Gastrocnemius medialis (tissue), 4 donors: ENCODE data around the gene NKX3-2. TPM values are rescaled to one million over a fixed set of nuclear protein-coding genes. Genes with fewer than 3 reads are reported as not detected.
A peak's percentile ranks its signal among the peaks of the same experiment; 100 is the strongest.

Source experiments
- ATAC-seq, 2 donors: fragments of 150-250 bp; one replicate each; pipeline ENCODE4 v1.9.1; 2016
- DNase-seq, 2 donors: peaks; one replicate each; pipeline ENCODE4 v3.0.0-alpha.2; 2019
- H3K27ac ChIP-seq, 4 donors: fragments of 200-600 bp; sonication (generic); 1 replicate in 1 of 4; 2 replicates in 3 of 4; pipeline ENCODE4 v1.5.1; 2016 to 2018; ENCODE audit warnings: mild to moderate bottlenecking in 2 of 4, moderate library complexity in 1 of 4
- H3K27me3 ChIP-seq, 3 donors: fragments of 200-600 bp; sonication (generic) in 2 of 3; 1 replicate in 1 of 3; 2 replicates in 2 of 3; pipeline versions ENCODE4 v1.5.1 to v1.6.0; 2016 to 2019; ENCODE audit warnings: mild to moderate bottlenecking in 1 of 3, moderate library complexity in 1 of 3
- H3K36me3 ChIP-seq, 2 donors: fragments of 200-600 bp; sonication (generic) in 1 of 2; one replicate each; pipeline ENCODE4 v1.5.1; 2017 to 2018
- H3K4me1 ChIP-seq, 2 donors: fragments of 200-600 bp; sonication (generic) in 1 of 2; one replicate each; pipeline ENCODE4 v1.5.1; 2016 to 2017; ENCODE audit warnings: mild to moderate bottlenecking in 2 of 2
- H3K4me3 ChIP-seq, 4 donors: fragments of 200-600 bp; sonication (generic) in 3 of 4; 1 replicate in 1 of 4; 2 replicates in 3 of 4; pipeline ENCODE4 v1.5.1; 2016 to 2019; ENCODE audit warnings: mild to moderate bottlenecking in 2 of 4
- H3K9me3 ChIP-seq, 3 donors: fragments of 200-600 bp; sonication (generic) in 2 of 3; 1 replicate in 1 of 3; 2 replicates in 2 of 3; pipeline ENCODE4 v1.5.1; 2016 to 2019
- CTCF ChIP-seq, 5 experiments: fragments of 450-650 bp in 3 of 5; fragments of 200-600 bp in 2 of 5; sonication (generic) in 2 of 5; IDR thresholded peaks in 4 of 5; conservative IDR thresholded peaks in 1 of 5; 1 replicate in 4 of 5; 2 replicates in 1 of 5; pipeline ENCODE4 v1.5.1; 2016 to 2019; ENCODE audit warnings: antibody characterized with exemption in 5 of 5, mild to moderate bottlenecking in 3 of 5, moderate library complexity in 3 of 5
- POLR2A ChIP-seq, 2 donors: fragments of 450-650 bp; IDR thresholded peaks; one replicate each; pipeline ENCODE4 v1.6.1; 2017; ENCODE audit warnings: antibody characterized with exemption in 2 of 2, mild to moderate bottlenecking in 2 of 2, moderate library complexity in 2 of 2
- in situ Hi-C, 4 donors: fragments of 200-750 bp; cut with MboI; loops; one replicate each; pipeline versions ENCODE4 v1.15.0 to v1.8.0; 2017; ENCODE audit warnings: low sequenced_read_pairs in 4 of 4
- intact Hi-C: fragments of 100-400 bp; cut with DNase I; formaldehyde crosslinking; loops from one replicate; pipeline ENCODE4 v1.15.1; 2023; ENCODE audit warnings: low total_unique reads
- total RNA-seq, 4 donors: library from RNA; depleted of rRNA; stranded (reverse); fragments of >200 nt; gene quantifications; one replicate each; pipeline versions ENCODE4 v1.1.0 to v1.2.3, GENCODE V29; 2016

Gene NKX3-2
- not detected for total RNA-seq

- ATAC-seq (no peak), DNase-seq (no peak)
- TF ChIP-seq POLR2A (IDR thresholded peaks at IDR 0.05) (no peak), CTCF (IDR thresholded peaks at IDR 0.05 in 4 of 5, conservative IDR thresholded peaks at IDR 0.05 in 1 of 5) (no peak)
- Histone ChIP-seq H3K36me3 (no peaks in the 10 kb centered on the region), H3K4me3 (peak within 1 kb of the TSS; percentile 42 to 68 (median 59)), H3K27me3 (peaks cover 98 to 100% (median 99%) of the 10 kb centered on the region in 3 donors), H3K4me1 (peaks cover 22 to 38% of the 10 kb centered on the region in 2 donors), H3K9me3 (no peaks in the 10 kb centered on the region), H3K27ac (no peak within 1 kb of the TSS)
- intact Hi-C loops, result no loop called here
- in situ Hi-C loops, result loop anchor here in 2 of 4 donors (10.0 to 25.0 kb wide), 2 partner anchors 807 to 809 kb away; no protein-coding TSS in a partner anchor
Measured at GRCh38 chr4:13543839-13544605, at the start of gene NKX3-2. NKX3-2 (minus strand) TSS chr4:13544508; CDS start chr4:13544414, 94 bp downstream.

- Histone ChIP-seq H3K9me3 (no peaks in the 10 kb centered on the region), H3K36me3 (peaks cover 2 to 88% of the 10 kb centered on the region in 2 donors), H3K27me3 (no peaks in the 10 kb centered on the region), H3K27ac (no peak overlapping the region), H3K4me3 (no peak overlapping the region), H3K4me1 (no peaks in the 10 kb centered on the region)
- DNase-seq (no peak), ATAC-seq (no peak)
- no peak for TF ChIP-seq CTCF (IDR thresholded peaks at IDR 0.05 in 4 of 5, conservative IDR thresholded peaks at IDR 0.05 in 1 of 5)
- TF ChIP-seq POLR2A (IDR thresholded peaks at IDR 0.05), result no peak
- in situ Hi-C loops, result no loop called here
- intact Hi-C loops, result no loop called here
Measured at GRCh38 chr4:13592220-13592619, 47.9 kb upstream of the NKX3-2 start.

- ATAC-seq (no peak), DNase-seq (no peak)
- TF ChIP-seq CTCF (IDR thresholded peaks at IDR 0.05 in 4 of 5, conservative IDR thresholded peaks at IDR 0.05 in 1 of 5) (no peak), POLR2A (IDR thresholded peaks at IDR 0.05) (no peak)
- Histone ChIP-seq H3K36me3 (peaks cover 2 to 92% of the 10 kb centered on the region in 2 donors), H3K4me3 (no peak overlapping the region), H3K9me3 (no peaks in the 10 kb centered on the region), H3K27me3 (no peaks in the 10 kb centered on the region), H3K27ac (no peak overlapping the region), H3K4me1 (no peaks in the 10 kb centered on the region)
- intact Hi-C loops, result no loop called here
- in situ Hi-C loops, result no loop called here
Measured at GRCh38 chr4:13590766-13591165, 46.5 kb upstream of the NKX3-2 start.

GRCh38 chr4:13588954-13589353, 44.6 kb upstream of the NKX3-2 start:
- TF ChIP-seq POLR2A (IDR thresholded peaks at IDR 0.05), result no peak
- no peak for TF ChIP-seq CTCF (IDR thresholded peaks at IDR 0.05 in 4 of 5, conservative IDR thresholded peaks at IDR 0.05 in 1 of 5)
- ATAC-seq (no peak), DNase-seq (no peak)
- H3K9me3 ChIP-seq, result no peaks in the 10 kb centered on the region
- H3K4me1 ChIP-seq, result no peaks in the 10 kb centered on the region
- peaks cover 2 to 80% of the 10 kb centered on the region in 2 donors for H3K36me3 ChIP-seq
- intact Hi-C loops (no loop called here), in situ Hi-C loops (no loop called here)
- no peaks in the 10 kb centered on the region for H3K27me3 ChIP-seq
- H3K27ac ChIP-seq, result no peak overlapping the region
- H3K4me3 ChIP-seq, result no peak overlapping the region
